RWPE1 (cell line): ENCODE measurements around the gene TWNK.

ENCODE experiments used
- CTCF ChIA-PET: fragments of 350-600 bp; sonication (Branson Sonifier 250); formaldehyde crosslinking; extraction: SDS; loops from one replicate; lab custom pipeline; 2021; lab: Yijun Ruan, JAX
- POLR2A ChIA-PET: fragments of 400-600 bp; formaldehyde crosslinking; extraction: SDS; loops from one replicate; lab custom pipeline; 2020; ENCODE audit warnings: antibody characterized with exemption; ENCODE audit not compliant: low non-redundant PET; lab: Yijun Ruan, JAX
- DNase-seq: peaks from one replicate; pipeline ENCODE4 v3.0.0; 2012; ENCODE audit warnings: low spot score
- H3K27ac ChIP-seq: fragments of 450-650 bp; 2 replicates; pipeline ENCODE4 v1.5.1; 2017
- TF ChIP-seq, protein P1 (sequence below): fragments of 450-650 bp; conservative IDR thresholded peaks from 2 replicates; pipeline ENCODE4 v1.5.1; 2017; ENCODE audit warnings: low read depth, mild to moderate bottlenecking

Gene TWNK

DNA sequence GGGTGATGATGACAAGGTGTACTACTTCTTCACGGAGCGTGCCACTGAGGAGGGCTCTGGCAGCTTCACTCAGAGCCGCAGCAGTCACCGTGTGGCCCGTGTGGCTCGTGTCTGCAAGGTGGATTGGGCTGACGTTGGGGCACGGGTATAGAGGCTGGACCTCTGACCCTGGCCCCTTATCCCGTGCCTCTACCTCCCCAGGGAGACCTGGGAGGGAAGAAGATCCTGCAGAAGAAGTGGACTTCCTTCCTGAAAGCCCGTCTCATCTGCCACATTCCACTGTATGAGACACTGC, 8.5 kb upstream of the TWNK start:
- no peak for DNase-seq
- no peak overlapping the region for H3K27ac ChIP-seq
- ChIA-PET POLR2A (no interaction called here), CTCF (no interaction called here)
- TF ChIP-seq, protein P1, sequence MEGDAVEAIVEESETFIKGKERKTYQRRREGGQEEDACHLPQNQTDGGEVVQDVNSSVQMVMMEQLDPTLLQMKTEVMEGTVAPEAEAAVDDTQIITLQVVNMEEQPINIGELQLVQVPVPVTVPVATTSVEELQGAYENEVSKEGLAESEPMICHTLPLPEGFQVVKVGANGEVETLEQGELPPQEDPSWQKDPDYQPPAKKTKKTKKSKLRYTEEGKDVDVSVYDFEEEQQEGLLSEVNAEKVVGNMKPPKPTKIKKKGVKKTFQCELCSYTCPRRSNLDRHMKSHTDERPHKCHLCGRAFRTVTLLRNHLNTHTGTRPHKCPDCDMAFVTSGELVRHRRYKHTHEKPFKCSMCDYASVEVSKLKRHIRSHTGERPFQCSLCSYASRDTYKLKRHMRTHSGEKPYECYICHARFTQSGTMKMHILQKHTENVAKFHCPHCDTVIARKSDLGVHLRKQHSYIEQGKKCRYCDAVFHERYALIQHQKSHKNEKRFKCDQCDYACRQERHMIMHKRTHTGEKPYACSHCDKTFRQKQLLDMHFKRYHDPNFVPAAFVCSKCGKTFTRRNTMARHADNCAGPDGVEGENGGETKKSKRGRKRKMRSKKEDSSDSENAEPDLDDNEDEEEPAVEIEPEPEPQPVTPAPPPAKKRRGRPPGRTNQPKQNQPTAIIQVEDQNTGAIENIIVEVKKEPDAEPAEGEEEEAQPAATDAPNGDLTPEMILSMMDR: no peak

GRCh38 chr10:100979791-100980272, 7.5 kb upstream of the TWNK start:
- POLR2A ChIA-PET: no interaction called here
- CTCF ChIA-PET: no interaction called here
- no peak overlapping the region for H3K27ac ChIP-seq
- TF ChIP-seq, protein P1: no peak
- no peak for DNase-seq

DNA sequence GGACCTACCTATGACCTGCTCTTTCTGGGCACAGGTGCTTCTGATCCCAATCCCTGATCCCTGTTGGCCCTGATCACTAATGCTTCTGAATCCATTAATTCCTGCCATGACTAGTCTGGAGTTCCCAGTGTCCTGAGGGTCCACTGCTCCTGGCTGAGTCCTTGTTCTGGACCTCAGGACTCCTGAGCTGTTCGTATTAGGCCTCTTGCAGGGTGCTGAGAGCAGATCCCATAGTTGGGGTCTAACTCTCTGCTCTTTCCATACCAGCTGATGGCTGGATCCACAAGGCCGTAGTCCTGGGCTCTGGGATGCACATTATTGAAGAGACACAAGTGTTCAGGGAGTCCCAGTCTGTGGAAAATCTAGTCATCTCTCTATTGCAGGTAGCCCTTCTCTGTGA, 7.0 kb upstream of the TWNK start:
- no peak for DNase-seq
- no peak overlapping the region for H3K27ac ChIP-seq
- TF ChIP-seq, protein P1: no peak
- POLR2A ChIA-PET: no interaction called here
- CTCF ChIA-PET: interaction anchor here (1.4 kb wide), 1 partner anchor 34 kb away, joined by 4 read pairs; no protein-coding TSS in a partner anchor

- POLR2A ChIA-PET: no interaction called here
- DNase-seq: no peak
- CTCF ChIA-PET: interaction anchor here (1.4 kb wide), 1 partner anchor 34 kb away, joined by 4 read pairs; no protein-coding TSS in a partner anchor
- TF ChIP-seq, protein P1: no peak
- no peak overlapping the region for H3K27ac ChIP-seq
Measured at GRCh38 chr10:100980711-100981110, 6.6 kb upstream of the TWNK start.

- DNase-seq: no peak
- TF ChIP-seq, protein P1: no peak
- CTCF ChIA-PET: interaction anchor here (0.6 to 1.4 kb wide), 2 partner anchors 15 to 33 kb away, joined by 4 read pairs; no protein-coding TSS in a partner anchor
- POLR2A ChIA-PET: no interaction called here
- no peak overlapping the region for H3K27ac ChIP-seq
Measured at GRCh38 chr10:100981178-100981772, 6.1 kb upstream of the TWNK start.

- no peak for DNase-seq
- H3K27ac ChIP-seq: peak overlapping the region; percentile 19; the same call in 1 of the 2 replicates
- ChIA-PET CTCF (no interaction called here), POLR2A (no interaction called here)
- TF ChIP-seq, protein P1: no peak
Measured at GRCh38 chr10:100982916-100983830, 4.2 kb upstream of the TWNK start.
